CD4-positive, alpha-beta T cell treated with Interleukin-15 for 1 hour (primary cell): Measurements from ENCODE around the gene GNG8.

Source experiments
- DNase-seq: peaks from one replicate; pipeline ENCODE4 v3.0.0-alpha.2; 2020

The GNG8 gene

GRCh38 chr19:46635920-46636761 lies at the start of gene GNG8:
TSS of gene GNG8 (minus strand) at chr19:46636202. CDS start at chr19:46634682, 1,520 bp downstream.
- peak; percentile 43 for DNase-seq

DNA sequence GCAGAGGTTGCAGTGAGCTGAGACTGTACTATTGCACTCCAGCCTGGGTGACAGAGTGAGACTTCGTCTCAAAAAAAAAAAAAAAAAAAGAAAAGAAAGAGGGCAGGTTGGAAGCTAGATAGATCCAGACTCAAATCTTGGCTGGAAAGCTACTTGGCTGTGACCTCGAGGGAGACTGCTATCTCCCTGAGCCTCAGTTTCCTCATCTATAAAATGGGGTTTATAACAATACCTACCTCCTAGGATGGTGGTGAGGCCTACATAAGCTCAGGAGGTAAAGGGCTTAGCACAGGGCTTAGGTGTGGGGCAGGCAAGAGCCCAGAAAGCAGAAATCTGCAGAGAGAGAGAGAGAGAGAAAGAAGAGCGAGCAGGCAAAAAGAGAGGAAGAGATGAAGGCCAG lies 49.2 kb upstream of the GNG8 start:
- DNase-seq = no peak

GRCh38 chr19:46678110-46678732 lies 42.2 kb upstream of the GNG8 start:
- DNase-seq = peak; percentile 68

- DNase-seq = no peak
Measured at GRCh38 chr19:46674416-46675178, 38.6 kb upstream of the GNG8 start.

GRCh38 chr19:46670813-46671212 lies 34.8 kb upstream of the GNG8 start:
- no peak for DNase-seq

GRCh38 chr19:46668662-46669061 lies 32.7 kb upstream of the GNG8 start:
- no peak for DNase-seq

DNA sequence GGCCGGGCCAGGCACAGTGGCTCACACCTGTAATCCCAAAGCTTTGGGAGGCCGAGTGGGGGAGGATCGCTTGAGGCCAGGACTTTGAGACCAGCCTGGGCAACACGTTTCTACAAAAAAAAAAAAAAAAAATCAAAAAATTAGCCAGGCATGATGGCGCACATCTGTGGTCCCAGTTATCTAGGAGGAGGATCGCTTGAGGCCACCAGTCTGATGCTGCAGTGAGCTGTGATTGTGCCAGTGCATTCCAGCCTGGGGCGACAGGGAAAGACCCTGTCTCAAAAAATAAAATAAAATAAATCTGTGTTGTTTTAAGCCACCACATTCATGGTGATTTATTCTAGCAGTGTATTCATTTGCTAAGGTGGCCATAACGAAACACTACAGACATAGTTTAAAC lies 29.1 kb upstream of the GNG8 start:
- DNase-seq = no peak

GRCh38 chr19:46661735-46662592 lies 26.0 kb upstream of the GNG8 start:
- peak; percentile 84 for DNase-seq

GRCh38 chr19:46661020-46661731 lies 25.2 kb upstream of the GNG8 start, which contains the start of gene DACT3:
TSS of gene DACT3 (minus strand) at chr19:46661182. CDS start at chr19:46661064, 118 bp downstream.
- peak; percentile 100 for DNase-seq

- no peak for DNase-seq
Measured at GRCh38 chr19:46660551-46661019, 24.6 kb upstream of the GNG8 start.

DNA sequence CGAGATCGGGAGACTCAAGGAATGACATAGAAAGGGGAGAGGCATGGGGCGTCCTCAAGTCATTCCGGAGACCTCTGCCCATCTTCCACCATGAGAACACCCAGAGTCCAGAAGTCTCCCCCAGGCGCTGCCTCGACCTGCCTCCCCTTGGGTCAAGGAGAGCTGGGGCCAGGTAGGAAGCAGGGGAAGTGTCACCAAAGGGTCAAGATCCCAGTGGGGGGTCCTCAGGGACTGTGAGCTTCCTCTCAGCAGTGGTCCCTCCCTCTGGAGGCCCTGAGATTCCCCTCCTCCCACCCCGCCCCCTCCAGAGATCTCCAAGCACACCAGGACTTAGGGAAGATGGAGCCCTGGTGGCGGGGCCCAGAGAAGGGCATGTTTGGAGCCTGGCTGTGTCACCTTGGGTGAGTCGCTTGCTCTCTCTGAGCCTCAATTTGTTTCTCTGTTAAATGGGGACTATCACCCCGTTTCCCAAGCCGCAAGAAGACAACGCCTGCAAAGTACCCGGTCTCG lies 24.1 kb upstream of the GNG8 start:
- DNase-seq = no peak

- peak; percentile 26 for DNase-seq
Measured at GRCh38 chr19:46659151-46660007, 23.4 kb upstream of the GNG8 start.

GRCh38 chr19:46656541-46656940 lies 20.5 kb upstream of the GNG8 start:
- DNase-seq = no peak

DNA sequence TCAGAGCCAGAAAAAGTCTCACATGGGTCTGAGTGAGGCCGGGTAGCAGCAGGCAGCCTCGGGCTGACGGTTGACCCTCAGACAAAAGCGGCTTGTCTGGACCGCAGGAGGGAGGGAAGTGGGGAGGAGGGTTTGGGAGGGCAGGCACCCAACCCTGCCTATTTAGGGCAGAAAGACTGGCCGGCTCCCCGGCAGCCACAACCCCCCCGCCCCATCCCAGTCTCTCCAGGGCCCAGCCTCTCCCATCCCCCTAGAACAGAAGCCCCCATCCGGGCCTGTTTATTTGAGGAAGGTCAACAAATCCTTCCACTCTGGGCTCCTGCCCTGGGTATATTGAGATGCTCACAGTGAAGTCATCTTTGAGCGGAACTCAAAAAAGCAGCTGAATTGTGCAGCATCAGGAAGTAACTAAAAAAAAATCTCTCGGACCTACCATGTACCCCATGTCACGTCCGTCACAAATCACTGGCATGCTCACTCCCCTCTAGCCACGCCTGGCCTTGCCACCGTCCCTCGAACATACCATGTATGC lies 18.7 kb upstream of the GNG8 start:
- no peak for DNase-seq

GRCh38 chr19:46650445-46650844 lies 14.4 kb upstream of the GNG8 start:
- DNase-seq = no peak

- DNase-seq = no peak
Measured at GRCh38 chr19:46648961-46649960, 13.3 kb upstream of the GNG8 start.

DNA sequence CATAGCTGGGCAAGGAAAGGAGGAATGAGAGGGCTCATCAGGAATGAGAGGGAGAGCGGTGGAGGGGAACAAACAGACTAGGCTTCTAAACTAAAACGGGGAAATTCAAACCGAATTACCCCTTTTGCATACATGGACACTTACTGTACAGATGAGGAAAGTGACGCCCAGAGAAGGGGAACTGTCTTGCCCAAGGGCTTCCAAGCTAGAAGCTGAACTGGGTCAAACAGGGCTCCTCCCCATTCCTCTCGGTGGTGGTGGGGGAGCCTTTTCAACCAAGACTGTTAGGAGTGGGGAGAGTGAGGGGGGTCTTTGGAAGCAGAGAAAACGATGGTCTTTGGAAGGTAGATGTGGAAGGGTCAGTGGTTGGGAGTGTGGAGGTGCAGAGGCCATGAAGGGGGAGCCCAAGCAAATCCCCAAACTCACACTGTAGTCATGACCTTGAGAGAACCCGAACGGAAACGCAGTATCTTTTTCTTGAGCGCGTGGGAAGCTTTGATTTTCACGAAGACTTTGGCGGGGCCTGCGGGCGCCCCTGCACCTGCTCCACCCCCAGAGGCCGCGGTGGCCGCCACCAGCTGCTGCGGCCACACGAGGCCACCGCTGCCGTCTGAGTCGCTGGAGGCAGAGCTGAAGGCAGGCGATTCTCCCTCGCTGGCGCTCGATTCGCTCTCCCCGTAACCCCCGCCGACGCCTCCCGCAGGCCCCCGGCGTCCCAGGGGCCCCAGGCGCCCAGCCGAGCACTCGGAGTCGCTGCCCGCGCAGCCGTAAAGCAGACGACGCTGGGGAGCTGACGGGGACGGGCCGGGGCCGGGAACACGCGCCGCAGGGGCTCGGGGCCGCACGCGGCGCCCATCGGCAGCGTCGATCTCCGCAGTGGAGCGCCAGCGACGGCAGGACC lies 12.3 kb upstream of the GNG8 start:
- no peak for DNase-seq

DNA sequence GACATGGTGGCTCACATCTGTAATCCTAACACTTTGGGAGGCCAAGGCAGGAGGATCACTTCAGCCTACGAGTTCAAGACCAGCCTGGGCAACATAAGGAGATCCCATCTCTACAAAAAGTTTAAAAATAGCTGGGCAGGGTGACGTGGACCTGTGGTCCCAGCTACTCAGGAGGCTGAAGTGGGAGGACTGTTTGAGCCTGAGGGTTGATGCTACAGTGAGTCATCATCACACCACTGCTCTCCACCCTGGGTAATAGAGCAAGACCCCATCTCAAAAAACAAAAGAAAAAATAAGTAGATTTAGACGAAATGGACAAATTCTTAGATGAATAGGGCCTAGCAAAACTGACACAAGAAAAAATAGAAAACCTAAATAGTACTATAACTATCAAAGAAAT lies 10.4 kb upstream of the GNG8 start:
- DNase-seq = no peak
